Gastroesophageal sphincter (tissue), 3 donors: Measurements from ENCODE around the gene FNDC5.

Source experiments
- EP300 ChIP-seq: sonication (generic); formaldehyde crosslinking; IDR thresholded peaks from one replicate; pipeline ENCODE4 v1.6.1; 2017; ENCODE audit warnings: antibody characterized with exemption, mild to moderate bottlenecking
- POLR2A ChIP-seq, 2 donors: fragments of 450-650 bp; IDR thresholded peaks; one replicate each; pipeline ENCODE4 v1.6.1; 2017; ENCODE audit warnings: antibody characterized with exemption in 2 of 2, mild to moderate bottlenecking in 2 of 2, moderate library complexity in 1 of 2
- POLR2AphosphoS5 ChIP-seq: sonication (generic); formaldehyde crosslinking; IDR thresholded peaks from one replicate; pipeline ENCODE4 v1.6.1; 2017; ENCODE audit warnings: antibody characterized with exemption
- TF ChIP-seq, protein P1 (sequence below), 4 experiments: fragments of 200-600 bp in 2 of 4; fragments of 450-650 bp in 2 of 4; sonication (generic) in 1 of 4; IDR thresholded peaks; one replicate each; pipeline ENCODE4 v1.5.1; 2017 to 2019; ENCODE audit warnings: antibody characterized with exemption in 4 of 4, mild to moderate bottlenecking in 2 of 4, moderate library complexity in 2 of 4

- TF ChIP-seq, protein P1, sequence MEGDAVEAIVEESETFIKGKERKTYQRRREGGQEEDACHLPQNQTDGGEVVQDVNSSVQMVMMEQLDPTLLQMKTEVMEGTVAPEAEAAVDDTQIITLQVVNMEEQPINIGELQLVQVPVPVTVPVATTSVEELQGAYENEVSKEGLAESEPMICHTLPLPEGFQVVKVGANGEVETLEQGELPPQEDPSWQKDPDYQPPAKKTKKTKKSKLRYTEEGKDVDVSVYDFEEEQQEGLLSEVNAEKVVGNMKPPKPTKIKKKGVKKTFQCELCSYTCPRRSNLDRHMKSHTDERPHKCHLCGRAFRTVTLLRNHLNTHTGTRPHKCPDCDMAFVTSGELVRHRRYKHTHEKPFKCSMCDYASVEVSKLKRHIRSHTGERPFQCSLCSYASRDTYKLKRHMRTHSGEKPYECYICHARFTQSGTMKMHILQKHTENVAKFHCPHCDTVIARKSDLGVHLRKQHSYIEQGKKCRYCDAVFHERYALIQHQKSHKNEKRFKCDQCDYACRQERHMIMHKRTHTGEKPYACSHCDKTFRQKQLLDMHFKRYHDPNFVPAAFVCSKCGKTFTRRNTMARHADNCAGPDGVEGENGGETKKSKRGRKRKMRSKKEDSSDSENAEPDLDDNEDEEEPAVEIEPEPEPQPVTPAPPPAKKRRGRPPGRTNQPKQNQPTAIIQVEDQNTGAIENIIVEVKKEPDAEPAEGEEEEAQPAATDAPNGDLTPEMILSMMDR (IDR thresholded peaks at IDR 0.05): no peak
- TF ChIP-seq EP300 (no peak), POLR2A (IDR thresholded peaks at IDR 0.05) (no peak), POLR2AphosphoS5 (no peak)
Measured at GRCh38 chr1:32831878-32832277, 38.8 kb downstream of the FNDC5 start.
